LHCN-M2 (cell line): ENCODE data around the gene BACH1. TPM values are rescaled to one million over a fixed set of nuclear protein-coding genes. Genes with fewer than 3 reads are reported as not detected.

ENCODE experiments used
- DNase-seq: peaks from one replicate; pipeline ENCODE4 v3.0.0-alpha.2; 2012; ENCODE audit warnings: low read depth
- total RNA-seq: library from RNA; depleted of rRNA; stranded (reverse); fragments of >200 nt; gene quantifications from 2 replicates; pipeline ENCODE4 v1.2.3, GENCODE V29; 2014

The BACH1 gene
- total RNA-seq, 1 experiment from 2014 or later: 39.7 TPM

GRCh38 chr21:29313662-29314408 is 15.1 kb downstream of the BACH1 start:
- DNase-seq: no peak

DNA sequence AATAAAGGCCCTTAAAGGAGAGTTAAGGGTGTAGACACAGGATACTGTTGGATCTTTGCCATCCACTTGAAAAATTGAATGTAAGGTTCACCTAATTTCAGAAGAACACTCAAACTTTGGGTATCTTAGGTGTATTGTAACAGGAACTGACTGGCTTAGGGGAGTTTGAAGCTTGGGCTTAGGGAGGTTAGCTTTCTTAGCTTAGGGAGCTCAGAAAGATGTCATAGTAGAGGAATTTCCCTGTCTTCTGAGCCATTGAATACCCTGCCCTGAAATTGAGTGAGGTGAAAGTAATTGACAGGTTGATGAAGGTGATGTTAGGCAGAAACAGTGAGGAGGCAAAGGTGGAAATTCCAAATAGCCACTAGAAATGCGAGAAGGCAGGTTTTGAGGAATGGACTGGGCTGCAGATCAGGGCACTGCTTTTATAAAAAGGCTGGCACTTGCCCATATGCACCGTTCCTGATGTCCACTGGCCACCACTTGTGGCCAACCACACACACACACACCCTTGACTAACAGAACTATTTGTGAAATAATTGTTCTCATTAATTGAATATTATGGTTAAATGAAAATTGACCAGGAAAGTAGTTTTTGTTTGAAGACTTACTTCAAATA is 16.5 kb downstream of the BACH1 start:
- no peak for DNase-seq

DNA sequence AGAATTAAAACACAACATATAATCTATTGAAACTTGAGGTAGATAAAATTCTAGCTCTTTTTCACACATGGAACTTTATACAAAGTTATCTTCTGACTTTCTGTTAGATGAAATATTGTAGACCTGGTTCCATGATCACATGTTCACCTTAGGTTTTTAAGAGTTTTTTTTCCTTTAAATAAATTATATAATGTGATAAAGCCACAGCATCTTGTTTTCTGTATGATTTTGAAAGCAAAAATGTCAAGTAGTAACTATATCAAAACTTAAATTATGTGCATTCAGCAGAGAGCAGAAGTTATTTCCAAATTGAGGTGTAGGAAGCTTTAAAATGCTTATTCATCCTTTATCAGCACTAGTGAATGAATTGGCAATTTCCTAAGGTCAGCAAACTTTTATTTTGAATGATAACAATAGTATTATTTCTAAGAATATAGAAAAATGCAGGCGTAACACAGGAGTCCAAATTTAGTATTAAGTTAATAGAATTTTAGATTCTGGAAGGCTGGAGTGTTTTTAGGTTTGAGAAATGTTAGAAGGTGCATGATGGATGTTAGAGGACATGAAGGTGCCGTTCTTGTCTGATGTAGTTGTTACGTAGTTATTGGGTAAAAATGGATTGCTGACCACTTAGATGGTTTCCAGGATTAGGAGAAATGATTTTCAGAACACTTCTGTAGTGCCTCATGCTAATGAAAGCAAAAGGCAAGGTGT is 17.5 kb downstream of the BACH1 start:
- DNase-seq: no peak

DNA sequence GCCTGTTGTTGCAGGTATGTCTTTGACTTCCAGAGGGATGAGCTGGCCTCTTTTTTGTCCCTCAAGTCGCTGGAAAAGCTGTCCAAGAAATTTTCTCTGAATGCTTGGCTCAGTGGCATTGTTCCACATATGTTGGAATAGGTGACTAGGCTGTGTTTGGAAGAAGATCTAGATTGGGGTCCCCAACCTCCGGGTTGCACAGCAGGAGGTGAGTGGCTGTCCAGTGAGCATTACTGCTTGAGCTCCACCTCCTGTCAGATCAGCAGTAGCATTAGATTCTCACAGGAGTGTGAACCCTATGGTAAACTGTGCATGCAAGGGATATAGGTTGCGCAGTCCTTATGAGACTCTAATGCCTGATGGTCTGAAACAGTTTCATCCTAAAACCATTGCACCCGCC is 18.1 kb downstream of the BACH1 start:
- no peak for DNase-seq

GRCh38 chr21:29318354-29318753 is 19.6 kb downstream of the BACH1 start:
- DNase-seq: peak; percentile 44

DNA sequence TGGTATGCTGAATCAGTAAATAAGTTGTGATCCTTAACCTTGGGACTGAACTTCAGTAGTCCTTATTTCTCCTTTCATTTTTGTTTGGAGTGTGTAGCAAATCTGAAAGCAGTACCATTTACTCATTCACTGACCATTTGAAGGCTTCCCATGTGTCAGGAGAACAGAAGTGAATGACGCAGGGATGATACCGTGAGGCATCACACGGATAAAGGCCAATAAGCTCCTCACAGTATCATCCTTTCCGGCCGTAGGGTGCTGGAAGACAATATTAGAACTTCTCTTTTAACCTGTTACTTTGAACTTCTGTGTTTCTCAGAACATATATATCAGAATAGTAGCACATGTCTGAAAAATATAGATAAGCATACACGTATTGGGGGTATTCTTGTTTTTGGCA is 21.3 kb downstream of the BACH1 start:
- no peak for DNase-seq

DNA sequence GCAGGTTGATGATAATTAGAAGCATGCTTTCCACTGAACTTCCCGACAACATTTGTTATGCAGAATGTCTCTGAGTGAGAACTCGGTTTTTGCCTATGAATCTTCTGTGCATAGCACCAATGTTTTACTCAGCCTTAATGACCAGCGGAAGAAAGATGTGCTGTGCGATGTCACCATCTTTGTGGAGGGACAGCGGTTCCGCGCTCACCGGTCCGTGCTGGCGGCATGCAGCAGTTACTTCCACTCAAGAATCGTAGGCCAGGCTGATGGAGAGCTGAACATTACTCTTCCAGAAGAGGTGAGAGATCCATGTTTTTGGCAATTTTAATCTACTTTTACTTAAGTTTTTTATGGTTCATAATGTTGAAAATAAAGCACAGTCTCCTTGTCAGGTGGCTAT is 22.5 kb downstream of the BACH1 start:
- DNase-seq: no peak

GRCh38 chr21:29321932-29322928 is 23.5 kb downstream of the BACH1 start:
- no peak for DNase-seq

- no peak for DNase-seq
These were observed 24.5 kb downstream of the BACH1 start for GRCh38 chr21:29323189-29323588.

DNA sequence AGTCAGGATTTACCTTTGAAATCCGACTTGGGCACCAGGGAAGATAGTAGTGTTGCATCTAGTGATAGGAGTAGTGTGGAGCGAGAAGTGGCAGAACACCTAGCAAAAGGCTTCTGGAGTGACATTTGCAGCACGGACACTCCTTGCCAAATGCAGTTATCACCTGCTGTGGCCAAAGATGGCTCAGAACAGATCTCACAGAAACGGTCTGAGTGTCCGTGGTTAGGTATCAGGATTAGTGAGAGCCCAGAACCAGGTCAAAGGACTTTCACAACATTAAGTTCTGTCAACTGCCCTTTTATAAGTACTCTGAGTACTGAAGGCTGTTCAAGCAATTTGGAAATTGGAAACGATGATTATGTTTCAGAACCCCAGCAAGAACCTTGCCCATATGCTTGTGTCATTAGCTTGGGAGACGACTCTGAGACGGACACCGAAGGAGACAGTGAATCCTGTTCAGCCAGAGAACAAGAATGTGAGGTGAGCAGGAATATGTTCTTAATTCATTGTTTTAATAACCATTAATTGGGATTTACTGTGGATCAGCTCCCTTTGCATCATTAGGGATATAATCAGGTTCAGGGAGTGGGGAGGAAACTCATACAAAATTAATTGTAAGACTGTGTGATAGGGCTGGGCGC is 28.3 kb downstream of the BACH1 start:
- DNase-seq: no peak

DNA sequence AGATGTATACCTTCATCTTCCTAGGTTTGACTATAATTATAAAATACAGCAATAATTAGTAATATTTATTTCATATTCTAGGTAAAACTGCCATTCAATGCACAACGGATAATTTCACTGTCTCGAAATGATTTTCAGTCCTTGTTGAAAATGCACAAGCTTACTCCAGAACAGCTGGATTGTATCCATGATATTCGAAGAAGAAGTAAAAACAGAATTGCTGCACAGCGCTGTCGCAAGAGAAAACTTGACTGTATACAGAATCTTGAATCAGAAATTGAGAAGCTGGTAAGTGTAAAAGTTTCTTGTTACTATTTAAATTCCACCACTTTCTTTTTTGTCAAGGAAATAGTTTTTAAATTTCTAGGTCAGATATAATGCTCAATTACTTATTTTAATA is 30.7 kb downstream of the BACH1 start:
- DNase-seq: no peak

DNA sequence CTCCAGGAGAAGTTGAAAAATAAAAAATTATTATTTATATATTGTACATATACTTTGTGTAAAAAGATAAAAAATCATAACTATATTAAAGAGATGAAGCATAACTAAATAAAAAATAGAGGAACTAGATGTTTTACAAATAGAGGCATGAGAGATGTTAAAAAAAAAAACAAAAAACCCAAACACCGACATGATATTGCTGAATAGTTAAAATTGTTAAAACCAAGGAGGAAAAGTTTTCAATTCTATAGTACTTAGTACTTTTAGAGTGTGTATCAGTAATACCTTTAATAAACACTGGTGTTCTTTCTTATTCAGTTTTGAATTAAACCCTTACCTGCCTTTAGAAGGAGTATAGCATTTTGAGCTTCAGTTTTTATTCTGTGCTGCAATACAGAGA is 32.1 kb downstream of the BACH1 start:
- DNase-seq: no peak

- DNase-seq: peak; percentile 75
These were observed 34.0 kb downstream of the BACH1 start for GRCh38 chr21:29332461-29333362.

- no peak for DNase-seq
These were observed 34.7 kb downstream of the BACH1 start for GRCh38 chr21:29333406-29333805.

- peak; percentile 94 for DNase-seq
These were observed 36.2 kb downstream of the BACH1 start for GRCh38 chr21:29334717-29335428.

- peak; percentile 43 for DNase-seq
These were observed 37.0 kb downstream of the BACH1 start for GRCh38 chr21:29335720-29336119.

DNA sequence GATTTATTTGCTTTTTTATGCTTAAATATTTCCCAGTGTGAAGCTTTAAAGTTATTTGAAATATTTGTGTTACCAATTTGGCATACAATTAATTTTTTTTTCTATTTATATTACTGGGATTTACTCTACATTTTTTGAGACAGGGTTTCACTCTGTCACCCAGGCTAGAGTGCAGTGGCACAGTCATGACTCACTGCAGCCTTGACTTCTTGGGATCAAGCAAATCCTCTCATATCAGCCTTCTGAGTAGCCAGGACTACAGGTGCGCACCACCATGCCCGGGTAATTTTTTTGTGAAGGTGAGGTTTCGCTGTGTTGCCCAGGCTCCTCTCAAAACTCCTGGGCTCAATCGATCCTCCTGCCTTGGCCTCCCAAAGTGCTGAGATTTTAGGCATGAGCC is 39.5 kb downstream of the BACH1 start:
- no peak for DNase-seq

- no peak for DNase-seq
These were observed 41.5 kb downstream of the BACH1 start for GRCh38 chr21:29340228-29340627.

- DNase-seq: peak; percentile 98
These were observed 43.7 kb downstream of the BACH1 start for GRCh38 chr21:29342363-29342957.
